NCI-H187 (cell line): ENCODE results near the gene MADCAM1.

Source experiments
- DNase-seq, 2 experiments: peaks; one replicate each; lab custom pipeline; 2025; lab: John Stamatoyannopoulos, UW

MADCAM1 gene

DNA sequence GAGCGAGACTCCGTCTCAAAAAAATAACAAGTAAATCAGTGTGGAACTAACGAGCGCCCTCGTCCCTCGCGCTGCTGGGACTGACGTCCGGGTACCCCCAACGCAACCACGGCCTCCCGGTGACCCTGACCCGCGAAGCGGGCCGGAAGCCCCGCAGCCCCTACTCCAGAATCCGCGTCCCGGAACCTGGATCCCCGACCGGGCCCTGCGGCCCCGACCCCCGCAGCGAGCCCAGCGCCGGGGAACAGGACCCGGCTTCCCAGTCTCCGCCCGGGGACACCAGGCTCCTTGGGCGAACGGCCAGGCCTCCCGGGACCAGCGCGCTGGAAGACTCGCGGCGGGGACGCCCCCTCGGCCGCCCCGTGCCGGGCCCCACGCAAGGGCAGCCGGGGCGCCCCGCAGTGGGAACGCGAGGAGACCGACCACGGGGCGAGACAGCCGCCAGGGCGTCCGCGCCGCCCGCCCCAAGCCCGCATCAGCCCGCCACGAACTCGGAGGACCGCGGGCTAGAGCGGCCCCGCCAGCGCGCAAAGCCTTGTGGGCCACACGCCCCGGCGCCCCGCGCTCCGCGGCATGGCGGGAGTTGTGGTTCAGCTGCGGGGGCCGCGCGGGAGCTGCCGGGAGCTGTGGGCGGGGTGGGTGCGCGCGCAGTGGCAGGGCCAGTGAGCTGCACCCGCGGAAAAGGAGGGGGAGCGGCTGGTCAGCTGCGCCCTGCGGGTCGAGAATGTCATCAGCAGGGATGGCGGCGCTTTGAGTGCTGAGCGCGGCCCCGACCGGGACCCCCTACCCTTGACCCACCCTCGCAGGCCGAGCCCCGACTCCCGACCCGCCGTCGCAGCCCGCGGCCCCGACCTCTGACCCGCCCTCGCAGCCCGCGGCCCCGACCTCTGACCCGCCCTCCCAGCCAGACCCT is 7.5 kb upstream of the MADCAM1 start:
- peak; percentile 85 to 97 for DNase-seq

DNA sequence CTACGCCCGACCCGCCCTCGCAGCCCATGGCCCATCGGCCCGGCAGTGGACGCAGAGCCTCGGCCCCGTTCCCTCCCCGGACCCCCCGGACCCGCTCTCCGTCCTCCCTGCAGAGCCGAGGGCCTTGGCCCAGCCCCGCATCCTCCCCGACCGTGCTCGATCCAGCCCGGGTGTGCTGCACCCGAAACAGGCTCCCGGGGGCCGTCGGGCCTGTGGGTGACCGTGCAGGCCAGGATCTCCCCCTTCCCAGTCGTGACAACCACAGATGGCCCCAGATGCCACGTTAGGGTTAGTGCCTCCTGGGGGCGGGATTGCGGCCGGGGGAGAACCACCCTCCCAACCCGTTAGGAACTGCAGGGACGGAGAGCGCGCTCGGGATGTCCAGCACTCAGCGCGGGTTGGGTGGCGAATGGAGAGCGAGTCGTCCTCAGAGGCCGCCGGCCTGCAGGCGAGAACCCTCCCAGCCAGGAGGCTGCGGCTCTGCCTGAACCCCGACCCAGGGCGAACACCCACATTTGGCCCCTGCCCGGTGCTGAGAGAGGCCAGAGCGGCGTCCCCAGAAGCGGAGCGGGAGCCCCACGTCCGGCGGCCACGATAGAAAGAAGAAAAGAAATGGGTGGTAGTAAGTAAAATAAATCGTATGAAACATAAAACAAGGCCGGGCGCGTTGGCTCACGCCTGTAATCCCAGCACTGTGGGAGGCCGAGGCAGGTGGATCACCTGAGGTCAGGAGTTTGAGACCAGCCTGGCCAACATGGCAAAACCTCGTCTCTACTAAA is 6.7 kb upstream of the MADCAM1 start:
- DNase-seq, result no peak

DNA sequence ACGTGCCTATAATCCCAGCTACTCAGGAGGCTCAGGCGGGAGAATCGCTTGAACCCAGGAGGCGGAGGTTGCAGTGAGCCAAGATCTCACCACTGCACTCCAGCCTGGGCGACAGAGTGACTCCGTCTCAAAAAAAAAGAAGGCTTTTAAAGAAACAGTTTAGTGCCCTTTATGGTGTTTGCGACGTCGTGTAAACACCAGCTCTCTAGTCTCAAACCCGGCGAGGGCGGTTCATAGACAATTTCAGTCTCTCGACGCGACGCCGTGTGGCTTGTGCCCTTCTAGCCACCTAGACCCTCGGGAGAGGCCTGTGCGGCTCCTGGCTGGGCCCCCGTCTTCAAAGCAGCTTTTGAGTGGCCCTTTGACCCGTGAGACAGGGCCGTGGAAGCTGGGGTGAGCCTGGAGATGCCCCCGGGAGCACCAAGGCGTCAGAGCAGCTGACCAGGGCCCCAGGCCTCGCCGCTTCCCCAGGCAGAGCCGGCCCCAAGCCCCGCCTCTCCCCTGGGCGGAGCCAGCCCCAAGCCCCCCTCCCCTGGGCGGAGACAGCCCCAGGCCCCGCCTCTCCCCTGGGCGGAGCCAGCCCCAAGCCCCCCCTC is 5.0 kb upstream of the MADCAM1 start:
- no peak for DNase-seq

DNA sequence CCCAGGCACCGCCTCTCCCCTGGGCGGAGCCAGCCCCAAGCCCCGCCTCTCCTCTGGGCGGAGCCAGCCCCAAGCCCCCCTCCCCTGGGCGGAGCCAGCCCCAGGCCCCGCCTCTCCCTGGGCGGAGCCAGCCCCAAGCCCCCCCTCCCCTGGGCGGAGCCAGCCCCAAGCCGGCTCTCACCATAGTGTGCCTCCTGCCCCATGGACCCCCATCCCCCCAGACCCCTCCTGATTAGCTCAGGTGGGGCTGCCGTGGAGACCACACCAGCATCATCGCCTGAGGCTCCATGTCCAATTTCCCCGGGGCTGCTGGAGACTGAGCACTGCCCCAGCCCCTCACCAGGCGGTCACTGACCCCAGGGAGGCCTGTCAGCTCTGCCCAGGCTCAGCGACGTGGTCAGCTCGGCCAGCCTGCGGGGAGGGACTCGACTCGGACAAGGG is 4.2 kb upstream of the MADCAM1 start:
- no peak for DNase-seq

DNA sequence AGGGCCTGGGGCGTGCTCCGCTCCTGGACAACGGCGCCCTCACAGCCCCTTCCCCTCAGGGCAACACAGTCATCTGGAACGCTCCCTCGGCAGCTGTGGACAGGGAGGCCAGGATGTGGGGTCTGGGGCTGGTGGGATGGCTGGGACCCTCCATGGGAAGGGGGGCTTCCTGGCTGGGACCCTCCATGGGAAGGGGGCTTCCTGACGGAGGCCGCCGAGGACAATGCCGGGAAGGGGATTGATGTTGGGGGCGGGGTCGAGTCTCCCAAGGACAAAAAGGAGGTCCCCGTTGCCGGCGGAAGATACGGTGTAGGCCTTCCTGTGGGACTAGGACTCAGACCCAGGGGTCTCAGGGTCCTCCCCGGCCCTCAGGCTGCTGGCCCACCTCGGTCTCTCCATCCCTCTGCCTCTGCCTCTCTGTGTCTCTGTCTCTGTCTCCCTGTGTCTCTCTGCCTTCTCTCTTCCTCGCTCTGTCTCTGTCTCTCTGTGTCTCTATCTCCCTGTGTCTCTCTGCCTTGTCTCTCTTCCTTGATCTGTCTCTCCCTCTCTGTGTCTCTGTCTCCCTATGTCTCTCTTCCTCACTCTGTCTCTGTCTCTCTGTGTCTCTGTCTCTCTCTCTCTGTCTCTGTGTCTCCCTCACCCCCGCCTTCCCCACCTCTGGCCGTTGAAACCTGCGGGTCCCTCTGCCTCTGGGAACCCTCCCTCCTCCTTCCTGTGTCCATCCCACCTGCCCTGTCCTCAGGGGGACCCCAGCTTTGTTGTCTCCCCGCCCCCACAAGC is 2.7 kb upstream of the MADCAM1 start:
- DNase-seq, result no peak

DNA sequence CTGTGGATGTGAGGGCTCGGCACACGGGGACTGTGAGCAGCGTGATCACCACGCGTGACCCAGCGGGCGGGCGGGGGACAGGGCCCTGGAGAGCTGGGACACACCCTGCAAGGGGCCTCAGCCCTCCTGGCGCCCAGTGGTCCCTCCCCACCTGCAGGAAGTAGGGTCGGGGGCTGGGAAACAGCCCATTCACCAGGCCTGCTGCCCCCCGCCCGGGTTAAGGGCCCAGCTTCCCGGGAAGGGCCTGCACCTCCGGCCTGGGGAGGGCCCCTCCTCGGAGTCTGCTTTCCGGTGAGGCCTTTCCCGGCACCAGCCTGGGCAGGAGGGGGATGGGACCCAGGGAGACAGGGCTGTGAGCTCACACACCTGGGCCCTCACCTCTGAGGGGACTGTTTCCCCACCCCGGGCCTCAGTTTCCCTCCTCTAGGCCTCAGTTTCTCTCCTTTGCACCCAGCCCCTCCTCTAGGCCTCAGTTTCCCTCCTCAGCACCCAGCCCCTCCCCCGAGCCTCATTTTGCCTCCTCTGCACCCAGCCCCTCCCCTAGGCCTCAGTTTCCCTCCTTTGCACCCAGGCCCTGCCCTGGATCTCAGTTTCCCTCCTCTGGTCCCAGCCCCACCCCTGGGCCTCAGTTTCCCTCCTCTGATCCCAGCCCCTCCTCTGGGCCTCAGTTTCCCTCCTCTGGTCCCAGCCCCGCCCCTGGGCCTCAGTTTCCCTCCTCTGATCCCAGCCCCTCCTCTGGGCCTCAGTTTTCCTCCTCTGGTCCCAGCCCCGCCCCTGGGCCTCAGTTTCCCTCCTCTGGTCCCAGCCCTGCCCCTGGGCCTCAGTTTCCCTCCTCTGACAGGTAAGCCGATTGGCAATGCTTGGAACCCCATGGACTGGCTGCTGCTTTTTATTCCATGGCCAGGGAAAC is 1.9 kb upstream of the MADCAM1 start:
- no peak for DNase-seq

DNA sequence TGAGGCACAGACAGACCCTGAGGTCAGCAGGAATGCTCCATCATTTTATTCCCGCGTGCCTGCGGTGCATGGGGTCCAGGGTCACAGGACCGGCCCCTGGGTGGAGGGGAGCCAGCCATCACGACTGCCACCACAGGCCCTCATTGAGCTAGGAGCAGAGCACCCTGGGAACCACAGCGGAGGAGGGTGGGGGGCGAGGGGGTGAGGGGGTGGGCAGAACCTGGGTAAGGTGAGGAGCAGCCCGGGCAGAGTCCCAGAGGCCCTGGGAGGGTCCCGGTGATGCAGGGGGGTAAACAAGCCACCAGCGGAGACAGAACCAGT is 1.2 kb upstream of the MADCAM1 start:
- no peak for DNase-seq

DNA sequence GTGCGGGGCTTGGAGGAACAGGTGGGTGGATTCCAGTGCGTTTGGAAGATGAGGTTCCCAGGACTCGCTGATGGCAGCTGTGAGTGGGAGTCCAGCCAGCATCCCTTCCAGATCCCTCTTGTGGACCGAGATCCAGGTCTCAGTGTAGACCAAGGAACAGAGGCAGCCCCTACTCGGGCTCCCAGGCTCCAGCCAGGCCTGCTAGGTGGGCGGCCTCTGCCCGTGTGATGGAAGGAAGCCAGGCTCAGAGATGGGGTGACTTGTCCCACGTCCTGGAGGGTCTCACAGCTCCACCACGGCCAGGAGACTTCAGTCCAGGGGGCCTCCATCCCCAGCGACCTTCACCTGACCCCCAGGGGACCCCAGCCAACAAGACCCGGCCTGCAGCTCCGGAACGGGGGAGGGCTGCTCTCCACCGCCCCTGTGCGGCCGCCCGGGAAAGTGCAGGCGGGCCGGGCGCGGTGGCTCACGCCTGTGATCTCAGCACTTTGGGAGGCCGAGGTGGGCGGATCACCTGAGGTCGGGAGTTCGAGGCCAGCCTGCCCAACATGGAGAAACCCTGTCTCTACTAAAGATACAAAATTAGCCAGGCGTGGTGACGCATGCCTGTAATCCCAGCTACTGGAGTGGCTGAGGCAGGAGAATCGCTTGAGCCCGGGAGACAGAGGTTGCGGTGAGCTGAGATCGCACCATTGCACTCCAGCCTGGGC is 729 bp upstream of the MADCAM1 start:
- no peak for DNase-seq

DNA sequence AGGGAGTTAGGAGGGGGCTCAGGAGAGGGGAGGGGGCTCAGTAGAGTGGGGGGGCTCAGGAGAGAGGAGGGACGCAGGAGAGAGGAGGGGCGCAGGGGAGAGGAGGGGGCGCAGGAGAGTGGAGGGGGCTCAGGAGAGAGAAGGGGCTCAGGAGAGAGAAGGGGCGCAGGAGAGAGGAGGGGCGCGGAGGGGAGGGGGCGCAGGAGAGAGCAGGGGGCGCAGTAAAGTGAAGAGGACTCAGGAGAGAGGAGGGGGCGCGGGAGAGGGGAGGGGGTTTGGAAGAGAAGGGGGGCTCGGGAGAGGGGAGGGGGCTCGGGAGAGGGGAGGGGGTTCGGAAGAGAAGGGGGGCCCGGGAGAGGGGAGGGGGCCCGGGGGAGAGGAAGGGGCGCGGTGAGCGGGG is 700 bp downstream of the MADCAM1 start:
- no peak for DNase-seq

DNA sequence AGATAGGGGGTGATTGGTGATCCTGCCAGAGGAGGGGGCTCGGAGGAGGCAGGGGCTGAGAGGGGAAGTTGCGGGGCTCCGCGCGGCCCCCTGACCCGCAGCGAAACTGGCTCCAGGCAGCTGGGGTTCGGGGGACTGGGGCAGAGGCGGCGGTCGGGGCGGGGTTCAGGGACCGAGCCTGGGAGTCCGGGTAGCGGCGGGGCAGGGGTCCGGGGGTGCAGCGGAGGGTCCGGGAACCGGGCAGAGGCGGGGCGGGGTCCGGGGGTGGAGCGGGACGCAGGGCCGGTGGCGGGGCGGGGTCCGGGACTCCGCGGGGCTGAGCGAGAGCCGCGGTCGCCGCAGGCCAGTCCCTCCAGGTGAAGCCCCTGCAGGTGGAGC is 1.2 kb downstream of the MADCAM1 start:
- DNase-seq, result no peak

DNA sequence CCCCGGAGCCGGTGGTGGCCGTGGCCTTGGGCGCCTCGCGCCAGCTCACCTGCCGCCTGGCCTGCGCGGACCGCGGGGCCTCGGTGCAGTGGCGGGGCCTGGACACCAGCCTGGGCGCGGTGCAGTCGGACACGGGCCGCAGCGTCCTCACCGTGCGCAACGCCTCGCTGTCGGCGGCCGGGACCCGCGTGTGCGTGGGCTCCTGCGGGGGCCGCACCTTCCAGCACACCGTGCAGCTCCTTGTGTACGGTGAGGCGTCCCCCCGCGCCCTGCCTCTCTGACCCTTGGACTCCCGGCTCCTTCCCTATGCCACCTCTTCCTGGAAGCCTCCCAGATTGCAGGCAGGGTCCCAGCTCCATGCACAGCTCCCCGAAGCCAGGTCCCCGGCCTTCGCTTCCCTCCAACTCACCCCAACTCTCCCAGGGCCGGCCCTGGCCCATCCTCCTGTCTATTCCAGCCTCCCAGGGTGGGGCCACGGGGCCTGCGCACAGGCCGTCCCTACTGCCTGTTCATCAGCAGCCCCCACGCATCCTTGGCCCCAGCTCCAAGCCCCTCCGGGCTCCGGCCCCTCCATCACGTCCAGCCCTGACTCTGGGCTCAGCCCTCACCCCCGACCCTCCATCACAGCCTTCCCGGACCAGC is 1.7 kb downstream of the MADCAM1 start:
- no peak for DNase-seq

DNA sequence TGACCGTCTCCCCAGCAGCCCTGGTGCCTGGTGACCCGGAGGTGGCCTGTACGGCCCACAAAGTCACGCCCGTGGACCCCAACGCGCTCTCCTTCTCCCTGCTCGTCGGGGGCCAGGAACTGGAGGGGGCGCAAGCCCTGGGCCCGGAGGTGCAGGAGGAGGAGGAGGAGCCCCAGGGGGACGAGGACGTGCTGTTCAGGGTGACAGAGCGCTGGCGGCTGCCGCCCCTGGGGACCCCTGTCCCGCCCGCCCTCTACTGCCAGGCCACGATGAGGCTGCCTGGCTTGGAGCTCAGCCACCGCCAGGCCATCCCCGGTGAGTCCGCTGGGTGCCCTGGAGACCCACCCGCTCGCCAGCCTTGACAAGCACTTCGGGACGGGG is 2.2 kb downstream of the MADCAM1 start:
- no peak for DNase-seq

DNA sequence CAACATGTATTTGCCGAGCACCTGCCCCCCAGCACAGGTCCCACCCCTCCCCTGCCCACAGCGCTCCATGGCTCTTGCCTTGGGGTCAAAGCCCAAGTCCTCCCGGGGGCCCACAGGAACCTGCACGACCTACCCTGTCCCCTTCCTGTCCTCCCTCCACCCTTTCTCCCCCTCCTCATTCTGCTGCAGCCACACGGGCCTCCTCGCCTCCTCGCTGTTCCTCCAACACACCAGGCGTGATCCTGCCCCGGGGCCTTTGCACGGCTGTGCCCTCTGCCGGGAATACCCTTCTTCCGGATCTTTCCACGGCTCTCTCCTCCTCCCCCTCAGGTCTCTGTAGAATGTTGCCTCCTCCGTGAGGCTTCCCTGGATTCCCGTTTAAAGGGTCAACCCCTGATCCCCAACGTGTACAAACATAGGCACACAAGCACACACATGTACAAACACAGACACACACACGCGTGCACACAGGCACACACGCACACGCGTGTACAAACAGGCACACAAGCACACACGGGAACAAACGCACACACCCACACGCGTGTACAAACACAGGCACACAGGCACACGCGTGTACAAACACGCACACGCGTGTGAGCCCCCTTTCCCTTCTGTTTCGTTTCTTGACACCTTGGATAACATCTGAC is 2.8 kb downstream of the MADCAM1 start:
- no peak for DNase-seq

DNA sequence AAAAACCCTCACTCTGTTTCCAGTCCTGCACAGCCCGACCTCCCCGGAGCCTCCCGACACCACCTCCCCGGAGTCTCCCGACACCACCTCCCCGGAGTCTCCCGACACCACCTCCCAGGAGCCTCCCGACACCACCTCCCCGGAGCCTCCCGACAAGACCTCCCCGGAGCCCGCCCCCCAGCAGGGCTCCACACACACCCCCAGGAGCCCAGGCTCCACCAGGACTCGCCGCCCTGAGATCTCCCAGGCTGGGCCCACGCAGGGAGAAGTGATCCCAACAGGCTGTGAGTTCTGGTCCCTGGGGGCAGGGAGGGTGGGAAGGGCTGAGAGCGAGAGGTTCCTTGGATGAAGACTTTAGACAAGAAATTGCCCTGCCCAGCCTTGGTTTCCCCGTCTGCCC is 5.4 kb downstream of the MADCAM1 start:
- no peak for DNase-seq

DNA sequence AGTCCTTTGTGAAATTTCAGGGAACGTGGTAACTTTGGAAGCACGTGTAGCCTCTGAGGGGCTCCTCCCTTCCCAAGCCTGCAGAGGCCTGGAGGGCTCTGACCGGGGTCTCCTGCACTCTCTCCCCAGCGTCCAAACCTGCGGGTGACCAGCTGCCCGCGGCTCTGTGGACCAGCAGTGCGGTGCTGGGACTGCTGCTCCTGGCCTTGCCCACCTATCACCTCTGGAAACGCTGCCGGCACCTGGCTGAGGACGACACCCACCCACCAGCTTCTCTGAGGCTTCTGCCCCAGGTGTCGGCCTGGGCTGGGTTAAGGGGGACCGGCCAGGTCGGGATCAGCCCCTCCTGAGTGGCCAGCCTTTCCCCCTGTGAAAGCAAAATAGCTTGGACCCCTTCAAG is 8.3 kb downstream of the MADCAM1 start:
- no peak for DNase-seq

DNA sequence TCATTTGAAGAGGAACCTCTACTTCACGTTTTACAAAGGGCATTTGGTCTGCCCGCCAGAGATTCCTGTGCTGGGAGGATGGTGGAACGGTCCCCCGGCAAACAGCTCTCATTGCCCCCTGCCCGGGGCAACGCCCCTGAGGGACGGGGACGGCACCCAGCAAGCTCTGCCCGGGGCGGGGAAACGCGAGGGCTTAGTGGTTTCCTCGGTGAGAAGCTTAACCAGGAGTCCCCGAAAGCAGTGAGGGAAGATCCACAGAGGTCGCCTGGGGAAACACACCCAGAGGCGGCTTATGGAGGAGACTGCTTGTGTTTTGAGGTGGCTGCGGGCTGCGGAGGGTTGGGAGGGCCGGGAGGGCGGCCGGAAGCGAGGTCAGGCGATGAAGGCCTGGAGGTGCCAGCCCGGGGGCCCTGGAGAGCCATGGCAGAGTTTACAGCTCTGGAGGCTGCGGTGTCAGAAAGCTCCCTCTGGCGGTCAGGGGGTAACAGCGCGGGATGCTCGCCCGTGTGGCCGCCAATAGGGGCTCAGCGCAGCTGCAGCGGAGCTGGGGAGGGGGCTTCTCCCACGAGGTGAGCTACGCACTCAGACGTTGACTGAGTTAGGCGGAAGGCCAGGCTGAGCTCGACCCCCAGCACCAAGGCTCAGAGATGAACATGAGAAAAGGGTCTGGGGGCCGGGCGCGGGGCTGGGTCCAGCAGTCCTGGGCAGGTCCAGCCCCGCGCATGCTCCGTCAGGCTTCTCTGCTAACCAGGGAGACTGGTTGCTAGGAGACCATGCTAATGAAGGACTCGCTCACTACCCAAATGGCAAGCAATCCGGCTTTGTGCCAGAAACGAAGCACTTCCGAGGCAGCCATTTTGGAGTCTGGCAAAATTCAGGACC is 10.4 kb downstream of the MADCAM1 start:
- peak in 1 of 2 experiments; percentile 99 for DNase-seq

DNA sequence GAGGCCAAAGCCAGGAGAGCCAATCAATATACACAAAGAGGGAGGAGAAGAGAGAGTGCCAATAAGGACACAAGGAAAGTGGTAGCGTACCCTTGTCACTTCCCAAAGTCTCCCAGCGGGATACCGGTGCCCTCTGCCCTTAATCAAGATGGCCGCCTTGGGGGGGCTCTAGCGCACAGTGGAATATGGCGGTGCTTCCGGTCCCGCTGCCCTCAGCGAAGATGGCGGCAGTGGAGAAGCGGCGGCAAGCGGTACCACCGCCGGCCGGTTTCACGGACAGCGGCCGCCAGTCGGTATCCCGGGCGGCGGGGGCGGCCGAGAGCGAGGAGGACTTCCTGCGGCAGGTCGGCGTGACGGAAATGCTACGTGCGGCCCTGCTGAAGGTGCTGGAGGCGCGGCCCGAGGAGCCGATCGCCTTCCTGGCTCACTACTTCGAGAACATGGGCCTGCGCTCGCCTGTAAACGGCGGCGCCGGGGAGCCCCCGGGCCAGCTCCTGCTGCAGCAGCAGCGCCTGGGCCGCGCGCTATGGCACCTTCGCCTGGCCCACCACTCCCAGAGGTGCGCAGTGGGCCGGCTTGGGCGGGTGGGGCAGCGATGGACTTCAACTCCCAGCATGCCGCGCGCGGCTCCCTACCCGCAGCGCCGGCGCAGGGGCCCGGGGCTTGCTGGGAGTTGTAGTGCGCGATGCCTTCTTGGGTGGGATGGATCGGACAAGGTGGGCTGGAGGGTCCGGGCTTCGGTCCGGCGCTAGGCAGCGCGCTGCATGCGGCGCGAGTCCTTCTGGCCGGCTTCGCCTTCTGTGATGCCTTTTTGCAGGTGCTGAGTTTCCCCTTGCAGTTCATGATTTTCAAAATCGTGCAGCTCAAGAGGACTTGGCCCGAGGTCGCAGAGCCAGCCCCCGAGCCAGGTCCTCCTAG is 11.3 kb downstream of the MADCAM1 start, which contains the start of gene TPGS1:
TSS of gene TPGS1 (plus strand) at position 212 of the 918 bp plus-strand sequence. CDS start at position 222, 10 bp downstream.
- peak; percentile 98 to 99 for DNase-seq
